Small intestine (tissue), 7 donors: Measurements from ENCODE around the gene P2RY2. TPM values are rescaled to one million over a fixed set of nuclear protein-coding genes. Genes with fewer than 3 reads are reported as not detected.

ENCODE experiments used
- DNase-seq, 2 donors: peaks; one replicate each; pipeline versions ENCODE4 v3.0.0 to v3.0.0-alpha.2; 2013
- FAIRE-seq: peaks from 2 replicates; lab custom pipeline; 2012; peaks lifted over from hg19 to GRCh38; lab: Jason Lieb, UNC
- H3K27ac ChIP-seq, 3 donors: one replicate each; pipeline ENCODE4 v1.5.1; 2013; ENCODE audit warnings: low read length in 2 of 3, mild to moderate bottlenecking in 2 of 3, control low read depth in 1 of 3, inconsistent platforms in 1 of 3, low read depth in 1 of 3, moderate library complexity in 1 of 3
- H3K27me3 ChIP-seq, 3 donors: one replicate each; pipeline ENCODE4 v1.6.1; 2013; ENCODE audit warnings: low read length in 3 of 3, inconsistent platforms in 1 of 3; ENCODE audit not compliant: control insufficient read depth in 3 of 3, insufficient read depth in 3 of 3
- H3K36me3 ChIP-seq, 3 donors: one replicate each; pipeline ENCODE4 v1.6.1; 2013; ENCODE audit warnings: low read length in 3 of 3, inconsistent platforms in 1 of 3, low read depth in 1 of 3, mild to moderate bottlenecking in 1 of 3, moderate library complexity in 1 of 3; ENCODE audit not compliant: control insufficient read depth in 3 of 3, insufficient read depth in 2 of 3
- H3K4me1 ChIP-seq, 3 donors: one replicate each; pipeline ENCODE4 v1.6.1; 2013; ENCODE audit warnings: low read length in 2 of 3, inconsistent platforms in 1 of 3, low read depth in 1 of 3, mild to moderate bottlenecking in 1 of 3, moderate library complexity in 1 of 3; ENCODE audit not compliant: control insufficient read depth in 3 of 3, insufficient read depth in 2 of 3
- H3K4me3 ChIP-seq, 3 donors: one replicate each; pipeline ENCODE4 v1.5.1; 2013; ENCODE audit warnings: low read length in 3 of 3, control low read depth in 1 of 3, inconsistent platforms in 1 of 3, low read depth in 1 of 3, mild to moderate bottlenecking in 1 of 3, moderate library complexity in 1 of 3
- H3K9me3 ChIP-seq, 2 donors: one replicate each; pipeline ENCODE4 v1.6.1; 2013; ENCODE audit warnings: low read depth in 1 of 2, low read length in 1 of 2; ENCODE audit not compliant: control insufficient read depth in 2 of 2, insufficient read depth in 1 of 2
- WGBS, 3 donors: extraction: QIAGEN DNeasy Blood & Tissue Kit; methylation state at CpG; one replicate each; pipeline ENCODE4 v1.1.7; 2013; 5-methylcytosine and 5-hydroxymethylcytosine counted together
- polyA plus RNA-seq, 4 donors: library from polyadenylated mRNA; stranded (reverse) in 3 of 4; unstranded in 1 of 4; fragments of 200-250 nt in 3 of 4; fragments of 120-200 nt in 1 of 4; gene quantifications; one replicate each; pipeline versions ENCODE4 v1.2.1 to v1.2.3, GENCODE V29; 2013
- donor health status: healthy with polysubstance abuse.
- donor health status: control.
- donor health status: control.
- donor health status: Bipolar disorder and iron deficiency.
- donor health status: healthy.

The P2RY2 gene
- polyA plus RNA-seq, 4 donors = 4.1 to 7.4 (median 5.6) TPM

DNA sequence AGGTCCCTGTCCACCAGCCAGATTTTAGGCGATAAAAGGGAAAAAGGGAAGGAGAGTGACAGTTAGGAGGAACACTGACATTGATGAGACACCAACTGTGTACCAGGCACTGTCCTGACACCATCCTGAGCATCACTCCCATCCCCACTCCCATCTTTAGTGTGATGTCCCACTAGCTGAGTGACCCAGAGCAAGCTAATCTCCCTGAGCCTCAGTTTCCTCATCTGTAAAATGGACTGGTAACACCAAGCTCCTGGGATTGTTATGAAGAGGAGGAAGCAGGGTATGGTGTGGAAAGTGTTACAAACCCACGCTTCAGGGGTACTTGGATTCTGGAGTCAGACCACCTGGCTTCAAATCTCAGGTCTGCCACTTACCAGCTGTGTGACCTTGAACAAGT lies 45.6 kb downstream of the P2RY2 start:
- Histone ChIP-seq H3K4me1 (peaks cover 0 to 22% (median 0%) of the 10 kb centered on the region in 3 donors), H3K9me3 (no peaks in the 10 kb centered on the region), H3K27ac (no peak overlapping the region), H3K36me3 (peaks cover 0 to 3% (median 0%) of the 10 kb centered on the region in 3 donors), H3K4me3 (no peak overlapping the region), H3K27me3 (peaks cover 0 to 2% (median 0%) of the 10 kb centered on the region in 3 donors)
- DNase-seq (no peak), FAIRE-seq (no peak)
- WGBS, 3 donors = 72 to 85% (median 83%) methylated on average over 2 of the region's 2 CpGs

DNA sequence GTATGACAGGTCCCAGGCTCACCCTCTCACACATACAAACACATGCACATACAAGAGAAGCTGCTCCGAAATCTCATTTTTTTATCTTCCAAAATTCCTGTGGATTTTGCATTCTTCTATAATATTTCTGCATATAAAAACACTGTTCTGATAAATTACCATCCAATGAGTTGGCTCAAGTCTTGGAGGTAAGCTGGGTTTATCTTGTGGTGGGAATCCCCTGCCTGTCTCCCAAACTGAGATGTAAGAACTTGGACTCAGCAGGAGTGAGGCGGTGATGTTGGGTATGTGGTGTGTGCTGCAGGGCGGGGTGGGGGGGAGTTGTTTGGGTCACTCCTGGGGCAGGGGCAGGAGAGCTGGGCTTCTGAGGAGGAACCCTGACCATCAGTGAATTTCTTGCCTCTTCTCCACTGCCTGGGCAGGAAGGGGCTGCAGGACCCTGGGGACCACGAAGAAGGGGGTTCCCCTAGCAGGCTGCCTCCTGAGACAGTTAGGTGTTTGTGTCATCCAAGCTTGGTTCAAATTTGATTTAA lies 47.3 kb downstream of the P2RY2 start:
- no peak for FAIRE-seq
- Histone ChIP-seq H3K4me3 (peak overlapping the region in 1 of 3 donors; percentile 43), H3K9me3 (no peaks in the 10 kb centered on the region)

DNA sequence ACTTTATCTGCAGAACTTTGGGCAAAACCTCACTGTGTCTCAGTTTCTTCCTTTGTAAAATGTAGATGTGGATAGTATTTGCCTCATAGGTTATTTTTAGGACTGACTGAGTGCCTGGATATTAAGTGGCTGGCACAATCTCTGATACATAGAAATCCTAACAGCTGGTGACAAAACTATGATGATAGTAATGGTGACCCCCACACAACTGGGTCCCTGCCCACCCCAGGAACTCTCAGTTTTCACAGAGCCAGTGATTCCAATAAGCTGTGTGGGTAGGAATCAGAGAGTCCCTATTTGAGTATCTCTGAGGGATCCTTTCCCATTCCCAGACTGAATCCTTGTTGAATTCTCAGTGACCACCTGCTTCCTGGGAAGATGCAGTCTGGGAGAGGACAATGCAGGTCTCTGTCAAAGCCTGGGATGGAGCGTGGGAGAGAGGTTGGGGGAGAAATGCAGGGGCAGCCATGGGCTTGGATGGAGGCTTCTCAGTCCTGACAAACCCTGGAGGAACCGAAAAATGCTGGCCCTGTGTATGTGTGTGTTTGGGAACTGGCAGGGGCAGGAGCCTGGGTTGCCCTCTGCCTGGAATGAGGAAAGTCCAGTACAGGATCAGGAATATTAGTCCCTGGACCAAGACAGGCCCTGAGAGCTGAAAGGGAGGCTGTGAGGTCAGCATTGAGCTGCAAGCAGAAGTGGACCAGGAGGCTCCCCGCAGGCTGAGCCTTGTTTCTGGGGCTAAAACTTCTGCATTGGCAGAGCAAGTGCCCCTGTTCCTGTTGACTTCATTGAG lies 48.0 kb downstream of the P2RY2 start:
- Histone ChIP-seq H3K27me3 (peaks cover 0 to 2% (median 0%) of the 10 kb centered on the region in 3 donors), H3K27ac (no peak overlapping the region), H3K4me1 (peaks cover 2 to 43% (median 10%) of the 10 kb centered on the region in 3 donors), H3K4me3 (no peak overlapping the region), H3K36me3 (peaks cover 0 to 7% (median 0%) of the 10 kb centered on the region in 3 donors), H3K9me3 (no peaks in the 10 kb centered on the region)
- no peak for DNase-seq
- FAIRE-seq = no peak
- WGBS, 3 donors = 82 to 89% (median 87%) methylated on average over 3 of the region's 3 CpGs

More for the DNA sequence above, 47.3 kb downstream of the P2RY2 start:
- Histone ChIP-seq H3K27ac (no peak overlapping the region), H3K36me3 (peaks cover 0 to 6% (median 0%) of the 10 kb centered on the region in 3 donors), H3K4me1 (peaks cover 0 to 39% (median 6%) of the 10 kb centered on the region in 3 donors), H3K27me3 (peaks cover 0 to 2% (median 0%) of the 10 kb centered on the region in 3 donors)
- no peak for DNase-seq
- WGBS, 3 donors = 85 to 91% (median 90%) methylated on average over 4 of the region's 4 CpGs

DNA sequence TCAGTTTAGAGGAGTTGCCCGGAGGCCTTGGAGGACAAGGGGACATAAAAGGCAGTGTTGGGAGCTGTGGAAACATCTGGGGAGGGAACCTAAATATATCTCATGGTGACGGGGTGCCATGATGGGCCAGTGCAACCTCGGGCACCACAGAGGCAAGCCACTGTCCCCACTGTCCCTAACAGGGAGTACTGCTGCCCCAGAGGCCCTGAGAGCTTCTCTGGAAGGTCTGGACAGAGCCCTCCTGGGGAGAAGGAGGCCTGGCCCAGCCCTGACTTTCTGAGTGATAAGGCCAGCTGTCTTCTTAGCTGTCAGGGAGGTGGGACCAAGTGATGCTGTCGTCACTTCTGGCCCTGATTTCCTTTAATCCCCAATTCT lies 48.6 kb downstream of the P2RY2 start:
- Histone ChIP-seq H3K4me1 (peaks cover 2 to 46% (median 10%) of the 10 kb centered on the region in 3 donors), H3K27ac (peak overlapping the region in 1 of 3 donors; percentile 4), H3K36me3 (peaks cover 0 to 7% (median 0%) of the 10 kb centered on the region in 3 donors), H3K9me3 (no peaks in the 10 kb centered on the region), H3K4me3 (no peak overlapping the region), H3K27me3 (peaks cover 0 to 2% (median 0%) of the 10 kb centered on the region in 3 donors)
- FAIRE-seq = no peak
- WGBS, 3 donors = 77 to 87% (median 82%) methylated on average over 4 of the region's 4 CpGs
- DNase-seq = no peak

DNA sequence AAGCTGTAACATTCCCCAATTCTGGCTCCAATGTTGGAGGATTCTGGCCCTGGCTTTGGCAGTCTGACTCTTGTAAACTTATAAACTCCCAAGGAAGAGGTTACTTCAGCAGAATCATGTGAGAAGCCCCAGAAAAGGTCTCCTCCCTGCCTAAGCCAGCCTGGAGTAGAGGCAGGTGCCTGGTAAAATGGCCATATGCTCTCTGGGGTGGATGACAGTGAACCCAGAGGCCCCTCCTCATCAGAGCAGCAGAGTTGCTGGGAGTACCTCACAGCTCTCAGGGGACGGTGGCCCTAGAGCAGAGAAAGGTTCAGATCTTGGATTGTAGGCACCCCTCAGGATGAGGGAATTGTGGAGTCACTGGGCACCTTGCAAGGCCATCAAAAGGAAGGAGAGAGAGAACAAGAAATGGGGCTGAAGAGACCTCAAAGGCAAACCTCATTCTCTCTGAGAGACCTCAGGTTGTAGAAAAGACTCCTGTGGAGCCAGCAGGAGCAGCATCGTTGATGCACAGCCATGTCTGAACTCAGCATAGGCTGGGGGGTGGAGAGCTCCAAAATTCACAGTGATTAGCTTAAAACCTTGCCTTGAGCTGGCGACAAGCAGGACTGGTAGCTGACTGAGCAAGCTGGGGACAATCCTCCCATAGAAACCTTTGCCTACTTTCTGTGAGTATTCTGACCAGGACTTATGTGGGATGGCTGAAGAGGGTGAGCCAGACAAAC lies 49.2 kb downstream of the P2RY2 start:
- FAIRE-seq = no peak
- DNase-seq = no peak
- H3K9me3 ChIP-seq = no peaks in the 10 kb centered on the region
- no peak overlapping the region for H3K27ac ChIP-seq
- H3K36me3 ChIP-seq = peaks cover 0 to 9% (median 0%) of the 10 kb centered on the region in 3 donors
- H3K27me3 ChIP-seq = peaks cover 0 to 2% (median 0%) of the 10 kb centered on the region in 3 donors
- H3K4me3 ChIP-seq = no peak overlapping the region
- whole genome bisulfite sequencing, 3 donors = 73 to 81% (median 81%) methylated on average over 3 of the region's 3 CpGs
- peaks cover 2 to 52% (median 15%) of the 10 kb centered on the region in 3 donors for H3K4me1 ChIP-seq

DNA sequence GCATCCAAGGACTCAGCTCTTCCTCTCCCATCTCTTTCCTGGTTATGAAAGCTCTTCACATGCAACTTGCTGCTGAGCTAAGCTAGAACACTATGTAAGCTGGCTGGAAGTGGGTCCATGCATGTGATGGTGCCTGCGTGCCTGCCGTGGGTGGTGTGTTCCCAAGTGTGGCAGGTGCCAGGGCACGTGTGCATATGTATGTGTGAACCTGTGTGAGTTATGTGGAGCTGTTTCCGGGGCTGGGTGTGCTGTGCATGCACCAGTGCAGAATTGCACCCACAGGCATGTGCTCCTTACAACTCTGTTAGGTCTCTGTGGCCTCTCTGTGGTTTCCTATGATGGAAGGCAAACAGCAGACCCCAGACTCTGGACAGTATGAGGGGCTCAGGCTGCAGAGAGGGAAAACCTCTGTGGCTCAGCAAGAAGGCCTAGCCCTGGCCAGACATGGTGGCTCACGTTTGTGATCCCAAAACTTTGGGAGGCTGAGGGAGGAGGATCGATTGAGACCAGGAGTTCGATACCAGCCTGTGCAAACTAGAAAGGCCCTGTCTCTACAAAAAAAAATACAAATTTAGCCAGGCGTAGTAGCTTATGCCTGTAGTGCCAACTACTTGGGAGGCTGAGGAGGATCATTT lies 49.9 kb downstream of the P2RY2 start:
- H3K4me3 ChIP-seq = no peak overlapping the region
- H3K4me1 ChIP-seq = peaks cover 2 to 59% (median 19%) of the 10 kb centered on the region in 3 donors
- no peak overlapping the region for H3K27ac ChIP-seq
- no peaks in the 10 kb centered on the region for H3K9me3 ChIP-seq
- DNase-seq (no peak), FAIRE-seq (no peak)
- peaks cover 0 to 2% (median 0%) of the 10 kb centered on the region in 3 donors for H3K27me3 ChIP-seq
- 90 to 91% (median 90%) methylated on average over 8 of the region's 8 CpGs for WGBS, 3 donors
- H3K36me3 ChIP-seq = peaks cover 0 to 16% (median 0%) of the 10 kb centered on the region in 3 donors

DNA sequence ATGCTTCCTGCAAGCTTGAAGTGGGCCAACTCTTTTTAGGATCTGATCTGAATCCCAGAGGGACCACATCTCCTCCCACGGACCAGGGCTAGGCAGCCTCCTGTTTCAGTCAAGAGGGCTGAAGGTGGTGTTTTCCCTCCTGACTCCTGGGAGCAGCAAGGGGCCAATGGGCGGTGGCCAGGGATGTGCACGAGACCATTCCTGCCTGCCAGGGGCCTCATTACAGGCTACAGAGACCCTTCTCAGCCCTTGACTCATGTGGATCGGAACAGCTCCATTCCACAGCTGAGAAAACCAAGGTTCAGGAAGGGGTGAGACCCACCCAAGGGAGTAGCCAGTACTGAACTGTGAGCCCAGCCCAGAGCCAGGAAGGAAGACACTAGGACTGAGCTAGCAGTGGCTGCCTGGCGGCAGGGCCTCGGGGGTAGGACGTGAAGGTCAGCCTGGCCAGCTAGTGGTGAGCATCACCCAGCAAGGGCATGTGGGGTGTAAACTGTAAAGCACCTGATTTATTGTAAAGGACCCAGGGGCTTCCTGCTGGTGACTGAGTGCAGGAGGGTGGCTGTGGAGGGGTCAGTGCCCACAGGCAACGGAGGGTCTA lies 50.7 kb downstream of the P2RY2 start:
- no peak for FAIRE-seq
- Histone ChIP-seq H3K36me3 (peaks cover 0 to 16% (median 0%) of the 10 kb centered on the region in 3 donors), H3K27ac (peak overlapping the region in 1 of 3 donors; percentile 88), H3K27me3 (peaks cover 0 to 2% (median 0%) of the 10 kb centered on the region in 3 donors), H3K4me3 (no peak overlapping the region), H3K9me3 (no peaks in the 10 kb centered on the region), H3K4me1 (peaks cover 5 to 67% (median 19%) of the 10 kb centered on the region in 3 donors)
- DNase-seq = no peak
- WGBS, 3 donors = 78 to 87% (median 83%) methylated on average over 8 of the region's 8 CpGs
